ENCODE data around the gene POU6F1. TPM values are rescaled to one million over a fixed set of nuclear protein-coding genes. Genes with fewer than 3 reads are reported as not detected.

Gene POU6F1
- total RNA-seq, 2 donors from 2014 or later: 6.2 to 9.6 TPM

- 68 to 75% methylated on average over 8 of the region's 8 CpGs for WGBS, 2 donors
- Histone ChIP-seq H3K36me3 (replicated peaks in 1 of 2; ENCODE audit: insufficient read depth in 1 of 2, low read depth in 2 of 2) (no peaks in the 10 kb centered on the region), H3K27ac (no peak overlapping the region), H3K27me3 (no peaks in the 10 kb centered on the region), H3K9me3 (no peaks in the 10 kb centered on the region), H3K4me3 (no peak overlapping the region), H3K4me1 (no peaks in the 10 kb centered on the region)
- DNase-seq (no peak), ATAC-seq (no peak)
- intact Hi-C loops (cut with DNase I): no loop called here
- TF ChIP-seq POLR2A (IDR thresholded peaks at IDR 0.05) (no peak), CTCF (IDR thresholded peaks at IDR 0.05) (no peak)
Observed at GRCh38 chr12:51160814-51161459, 56.9 kb downstream of the POU6F1 start.

- no peaks in the 10 kb centered on the region for H3K9me3 ChIP-seq
- no peak overlapping the region for H3K27ac ChIP-seq
- H3K4me1 ChIP-seq: no peaks in the 10 kb centered on the region
- no peak overlapping the region for H3K4me3 ChIP-seq
- WGBS, 2 donors: 92 to 95% methylated on average over 3 of the region's 3 CpGs
- no peak for DNase-seq
- intact Hi-C loops (cut with DNase I): no loop called here
- TF ChIP-seq POLR2A (IDR thresholded peaks at IDR 0.05): no peak
- TF ChIP-seq CTCF (IDR thresholded peaks at IDR 0.05): no peak
- no peaks in the 10 kb centered on the region for H3K36me3 ChIP-seq (replicated peaks in 1 of 2; ENCODE audit: insufficient read depth in 1 of 2, low read depth in 2 of 2)
- no peak for ATAC-seq
- H3K27me3 ChIP-seq: no peaks in the 10 kb centered on the region
Observed at GRCh38 chr12:51156245-51156765, 61.6 kb downstream of the POU6F1 start.

- no peaks in the 10 kb centered on the region for H3K36me3 ChIP-seq (replicated peaks in 1 of 2; ENCODE audit: insufficient read depth in 1 of 2, low read depth in 2 of 2)
- H3K9me3 ChIP-seq: no peaks in the 10 kb centered on the region
- no peaks in the 10 kb centered on the region for H3K27me3 ChIP-seq
- H3K4me3 ChIP-seq: no peak overlapping the region
- ATAC-seq (no peak), DNase-seq (no peak)
- WGBS, 2 donors: 95 to 100% methylated on average over 1 of the region's 1 CpG
- intact Hi-C loops (cut with DNase I): no loop called here
- no peak overlapping the region for H3K27ac ChIP-seq
- no peaks in the 10 kb centered on the region for H3K4me1 ChIP-seq
- TF ChIP-seq CTCF (IDR thresholded peaks at IDR 0.05) (no peak), POLR2A (IDR thresholded peaks at IDR 0.05) (no peak)
Observed at GRCh38 chr12:51152953-51153352, 64.9 kb downstream of the POU6F1 start.

- WGBS, 2 donors: 61 to 62% methylated on average over 3 of the region's 3 CpGs
- ATAC-seq: no peak
Observed at GRCh38 chr12:51150777-51151176, 67.1 kb downstream of the POU6F1 start.

More at GRCh38 chr12:51150777-51151176, 67.1 kb downstream of the POU6F1 start:
- H3K36me3 ChIP-seq (replicated peaks in 1 of 2; ENCODE audit: insufficient read depth in 1 of 2, low read depth in 2 of 2): no peaks in the 10 kb centered on the region
- H3K4me1 ChIP-seq: peaks cover 4% of the 10 kb centered on the region
- TF ChIP-seq POLR2A (IDR thresholded peaks at IDR 0.05) (no peak), CTCF (IDR thresholded peaks at IDR 0.05) (no peak)
- H3K4me3 ChIP-seq: no peak overlapping the region
- H3K27ac ChIP-seq: no peak overlapping the region
- intact Hi-C loops (cut with DNase I): no loop called here
- DNase-seq: no peak
- H3K9me3 ChIP-seq: no peaks in the 10 kb centered on the region
- no peaks in the 10 kb centered on the region for H3K27me3 ChIP-seq
